Left colon (tissue), 2 donors: ENCODE measurements around the gene PMS2. TPM values are rescaled to one million over a fixed set of nuclear protein-coding genes. Genes with fewer than 3 reads are reported as not detected.
"Not testable (repeated sequence)": the region's sequence is repeated elsewhere in the genome, so short reads cannot be mapped to it uniquely, and the experiment has no call there.

Source experiments
- ATAC-seq: fragments of 200-7000 bp; cut with Tn5 transposase; one replicate; pipeline ENCODE4 v1.9.1; 2020; ENCODE audit warnings: mild to moderate bottlenecking, moderate library complexity
- DNase-seq, 2 donors: peaks; one replicate each; pipeline ENCODE4 v3.0.0-alpha.2; 2020
- intact Hi-C, 2 donors: fragments of 100-400 bp; cut with DNase I in 1 of 2; cut with micrococcal nuclease in 1 of 2; formaldehyde crosslinking; loops; one replicate each; pipeline versions ENCODE4 v1.11.2 to v1.14.0; 2022; cut with DNase I, micrococcal nuclease
- long read RNA-seq: library from polyadenylated mRNA; unstranded; transcript quantifications from one replicate; pipeline ENCODE4 v2.0.0, GENCODE V29; 2021
- total RNA-seq, 2 donors: library from RNA; stranded (reverse); fragmentation: NEBNext Ultra II Directional; extraction: Animal tissue kit (Norgen Biotek cat#: 25700); gene quantifications; one replicate each; pipeline ENCODE4 v1.2.1, GENCODE V29; 2021
- donor health status: DM: no; HTN: no; CAD: no.
- donor health status: DM: yes; HTN: yes; CAD: no.

PMS2 gene
- 10 to 100 TPM; 10.6 to 10.7 TPM for total RNA-seq
- long read RNA-seq, partial matches to known transcripts, result 1 of 8 reads
- long read RNA-seq, other reads (novel, unspliced or antisense), result 2 of 8 reads

- ATAC-seq (peak; percentile 84), DNase-seq (peak; percentile 99)
- intact Hi-C loops, result no loop called here
Measured at GRCh38 chr7:6008668-6009611, at the start of gene PMS2, which contains the start of gene AIMP2. Gene PMS2 (minus strand): TSS chr7:6009049. CDS start chr7:6009019, 30 bp downstream. Gene AIMP2 (plus strand): TSS chr7:6009272. CDS start chr7:6009364, 92 bp downstream.

- intact Hi-C loops, result no loop called here
- DNase-seq, result no peak
- ATAC-seq, result no peak
Measured at GRCh38 chr7:6057316-6058129, 48.7 kb upstream of the PMS2 start.

DNA sequence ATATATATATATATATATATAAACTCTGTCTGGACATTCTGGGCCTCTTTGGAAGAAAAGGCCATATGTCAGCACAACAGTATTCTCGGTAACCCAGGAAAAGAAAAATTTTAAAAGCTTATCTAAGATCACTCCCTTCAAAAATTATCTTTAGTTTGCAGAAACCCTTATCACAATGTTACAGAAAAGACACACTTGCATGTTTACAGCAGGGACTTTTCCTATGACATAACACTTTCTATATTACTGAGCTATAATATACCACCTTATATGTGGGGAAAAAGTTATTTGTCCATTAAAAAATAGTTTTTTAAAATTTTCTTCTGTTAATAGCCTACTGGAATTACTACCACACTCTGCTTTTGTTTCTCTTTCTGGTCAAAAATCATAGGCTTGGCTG, 47.8 kb upstream of the PMS2 start:
- no peak for DNase-seq
- intact Hi-C loops, result no loop called here
- ATAC-seq, result no peak

- not testable (repeated sequence) for ATAC-seq
Measured at GRCh38 chr7:6051185-6051584, 42.3 kb upstream of the PMS2 start.

DNA sequence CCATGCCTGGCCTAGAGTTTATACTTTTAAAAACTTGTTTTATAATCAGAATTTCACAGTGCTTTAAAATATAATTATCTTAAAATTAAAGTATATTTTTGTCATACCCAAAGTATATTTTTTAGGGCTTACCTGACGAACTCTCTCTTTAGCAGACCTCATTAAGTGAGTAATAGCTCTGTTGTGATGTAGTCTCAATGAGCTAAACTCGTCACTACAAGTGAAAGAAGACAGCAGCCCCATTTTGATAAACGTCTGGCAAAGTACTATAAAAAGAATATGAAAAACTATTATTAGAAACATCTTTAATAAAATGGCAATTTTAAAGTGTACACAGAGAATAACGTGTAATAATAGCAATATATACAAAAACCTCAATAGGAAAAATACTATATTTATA, 40.9 kb upstream of the PMS2 start:
- intact Hi-C loops, result no loop called here
- no peak for DNase-seq
- ATAC-seq, result no peak

More at GRCh38 chr7:6051185-6051584, 42.3 kb upstream of the PMS2 start:
- DNase-seq, intact Hi-C loops: not testable (repeated sequence)

GRCh38 chr7:6035686-6036085, 26.8 kb upstream of the PMS2 start:
- no peak for DNase-seq
- no peak for ATAC-seq
- intact Hi-C loops, result no loop called here

DNA sequence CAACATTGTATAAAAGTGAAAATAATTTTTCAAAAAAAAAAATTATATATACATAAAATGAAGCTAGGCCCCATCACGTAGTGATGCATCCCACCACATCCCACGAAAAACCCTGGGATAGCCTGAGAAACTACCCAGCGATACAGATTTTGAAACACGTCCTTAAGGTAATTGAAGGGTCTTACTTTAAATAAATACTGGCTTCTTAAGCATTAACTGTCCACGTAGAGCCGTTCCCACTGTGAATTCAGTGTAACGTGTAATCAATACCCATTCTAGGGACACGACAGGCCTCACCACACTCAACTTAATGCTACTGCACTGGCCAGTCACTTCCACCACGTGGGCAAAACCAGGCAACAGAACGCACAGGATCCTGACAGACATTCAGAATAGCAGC, 26.3 kb upstream of the PMS2 start:
- ATAC-seq (no peak), DNase-seq (no peak)
- intact Hi-C loops, result no loop called here

DNA sequence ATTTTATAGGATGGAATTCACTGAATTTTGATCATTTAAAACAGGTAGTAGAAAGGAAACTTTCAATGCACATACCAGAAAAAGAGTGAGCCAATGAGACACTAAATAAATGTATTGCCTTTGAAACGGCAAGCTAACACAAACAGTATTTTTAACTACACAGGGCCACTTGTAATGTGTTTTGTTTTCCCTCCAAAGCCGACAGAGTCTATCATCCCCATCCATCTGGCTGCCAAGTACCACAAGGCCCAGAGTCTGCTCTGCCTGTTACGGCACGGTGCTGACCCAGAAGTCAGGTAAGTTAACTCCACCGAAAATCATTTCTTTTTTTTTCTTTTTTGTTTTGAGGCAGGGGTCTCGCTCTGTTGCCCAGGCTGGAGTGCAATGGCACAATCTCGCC, 23.8 kb upstream of the PMS2 start:
- no peak for DNase-seq
- intact Hi-C loops, result no loop called here
- ATAC-seq, result no peak

GRCh38 chr7:6032167-6032566, 23.3 kb upstream of the PMS2 start:
- ATAC-seq (no peak), DNase-seq (no peak)
- intact Hi-C loops, result no loop called here

GRCh38 chr7:6031567-6031966, 22.7 kb upstream of the PMS2 start:
- intact Hi-C loops, result no loop called here
- DNase-seq, result no peak
- ATAC-seq, result no peak

DNA sequence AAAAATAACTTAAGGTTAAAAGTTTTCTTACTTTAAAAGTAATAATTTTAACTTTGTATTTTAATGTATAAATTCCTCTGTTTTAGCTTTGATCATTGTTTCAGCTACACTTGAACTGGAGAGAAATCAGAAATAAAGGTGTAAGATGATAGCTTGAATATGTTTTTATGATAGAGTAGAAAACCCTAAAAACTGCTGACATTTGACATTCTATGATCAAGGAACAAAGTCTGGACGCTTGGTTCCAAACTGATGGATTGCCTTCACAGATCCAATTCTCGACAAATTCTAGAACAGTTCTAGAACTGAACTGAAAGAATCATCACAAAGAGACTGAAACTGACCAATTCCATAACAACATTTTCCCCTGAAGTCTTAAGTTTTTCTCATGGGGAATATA, 22.1 kb upstream of the PMS2 start, which contains the start of gene ANKRD61:
TSS of gene ANKRD61 (plus strand) at position 389 of the 400 bp plus-strand sequence. CDS start at position 389, 0 bp downstream.
- intact Hi-C loops, result no loop called here
- DNase-seq (no peak), ATAC-seq (no peak)

- DNase-seq (no peak), ATAC-seq (peak; percentile 22)
- intact Hi-C loops, result no loop called here
Measured at GRCh38 chr7:6028563-6028962, 19.7 kb upstream of the PMS2 start.

GRCh38 chr7:6027806-6028365, 19.0 kb upstream of the PMS2 start:
- DNase-seq (no peak), ATAC-seq (no peak)
- intact Hi-C loops, result no loop called here

- DNase-seq, result no peak
- intact Hi-C loops, result no loop called here
- peak; percentile 41 for ATAC-seq
Measured at GRCh38 chr7:6026820-6027311, 18.0 kb upstream of the PMS2 start.

DNA sequence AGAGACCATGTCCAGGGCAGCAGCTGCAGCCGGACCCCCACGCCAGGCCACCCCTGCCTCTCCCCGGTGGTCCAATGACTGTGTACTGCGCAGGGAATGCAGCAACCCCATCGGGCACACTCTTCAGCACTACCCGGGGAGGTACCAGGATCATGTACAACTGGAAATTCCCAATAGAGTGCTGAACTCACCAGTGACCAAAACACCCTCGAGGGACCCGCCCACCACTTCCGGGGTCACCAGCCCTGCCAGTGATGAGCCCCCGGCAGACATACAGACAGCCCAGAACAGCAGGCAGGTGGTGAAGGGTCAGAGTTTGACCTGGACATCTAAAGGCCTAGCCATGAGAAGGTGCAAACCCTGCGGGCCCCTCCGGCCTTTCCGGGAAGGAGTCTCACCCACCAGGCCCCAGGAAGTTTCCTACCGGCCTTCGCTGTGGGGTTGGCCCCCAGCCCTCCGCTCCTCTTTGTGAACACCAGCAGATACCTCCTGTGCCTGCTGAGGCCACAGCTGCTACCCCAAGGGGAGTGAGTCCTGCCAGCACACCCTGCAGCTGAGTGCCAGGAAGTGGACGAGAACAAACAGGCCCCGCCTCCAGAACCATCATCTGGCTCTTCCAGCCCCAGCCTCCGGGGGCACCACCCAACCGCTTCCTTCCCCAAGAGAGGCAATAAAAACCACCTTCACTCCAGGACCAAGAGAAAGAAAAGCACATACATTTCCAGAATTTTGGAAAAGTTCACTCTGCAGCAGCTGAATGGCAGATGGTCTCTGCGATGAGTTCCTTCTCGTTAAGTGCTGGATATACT, 17.4 kb upstream of the PMS2 start:
- intact Hi-C loops, result no loop called here
- peak; percentile 91 to 92 for DNase-seq
- peak; percentile 90 for ATAC-seq

DNA sequence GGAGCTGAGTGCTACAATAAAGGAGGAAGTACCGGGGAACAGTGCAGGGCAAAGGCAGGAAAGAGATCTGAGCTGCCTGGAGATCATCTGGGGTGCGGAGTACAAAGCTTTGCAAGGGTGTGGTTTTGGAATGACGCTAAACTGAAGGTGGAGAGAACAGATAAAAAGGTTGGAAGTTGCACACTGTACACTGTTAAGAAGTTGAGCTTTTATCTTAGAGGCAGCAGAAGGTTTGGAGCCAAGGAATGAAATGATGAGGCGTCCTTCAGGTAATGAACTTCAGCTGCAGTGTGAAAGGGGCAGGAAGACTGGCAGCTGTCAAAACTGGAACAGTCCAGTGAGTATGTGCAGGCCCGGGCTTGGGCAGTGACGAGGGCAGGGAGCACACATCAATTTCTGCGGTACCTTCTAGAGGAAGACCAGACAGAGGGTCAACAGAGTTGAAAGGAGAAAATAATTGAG, 15.2 kb upstream of the PMS2 start:
- peak; percentile 65 for ATAC-seq
- DNase-seq, result peak; percentile 24 to 49
- intact Hi-C loops, result no loop called here

- intact Hi-C loops, result no loop called here
- ATAC-seq (no peak), DNase-seq (no peak)
Measured at GRCh38 chr7:6022707-6023106, 13.9 kb upstream of the PMS2 start.
